Cardiac fibroblast (primary cell): ENCODE measurements around the gene RTL10.

ENCODE experiments used
- DNase-seq, 2 donors: peaks; one replicate each; pipeline versions ENCODE4 v3.0.0 to v3.0.0-alpha.2; 2010; ENCODE audit warnings: low read depth in 2 of 2
- H3K4me3 ChIP-seq, 2 donors: replicated peaks in 1 of 2; 1 replicate in 1 of 2; 2 replicates in 1 of 2; pipeline ENCODE4 v1.5.1; 2011; ENCODE audit warnings: low read depth in 2 of 2, low read length in 2 of 2, mild to moderate bottlenecking in 2 of 2, moderate library complexity in 1 of 2
- CTCF ChIP-seq: IDR thresholded peaks from one replicate; pipeline ENCODE4 v1.5.1; 2011; ENCODE audit warnings: low read depth, mild to moderate bottlenecking, low read length, inconsistent platforms

RTL10 gene

DNA sequence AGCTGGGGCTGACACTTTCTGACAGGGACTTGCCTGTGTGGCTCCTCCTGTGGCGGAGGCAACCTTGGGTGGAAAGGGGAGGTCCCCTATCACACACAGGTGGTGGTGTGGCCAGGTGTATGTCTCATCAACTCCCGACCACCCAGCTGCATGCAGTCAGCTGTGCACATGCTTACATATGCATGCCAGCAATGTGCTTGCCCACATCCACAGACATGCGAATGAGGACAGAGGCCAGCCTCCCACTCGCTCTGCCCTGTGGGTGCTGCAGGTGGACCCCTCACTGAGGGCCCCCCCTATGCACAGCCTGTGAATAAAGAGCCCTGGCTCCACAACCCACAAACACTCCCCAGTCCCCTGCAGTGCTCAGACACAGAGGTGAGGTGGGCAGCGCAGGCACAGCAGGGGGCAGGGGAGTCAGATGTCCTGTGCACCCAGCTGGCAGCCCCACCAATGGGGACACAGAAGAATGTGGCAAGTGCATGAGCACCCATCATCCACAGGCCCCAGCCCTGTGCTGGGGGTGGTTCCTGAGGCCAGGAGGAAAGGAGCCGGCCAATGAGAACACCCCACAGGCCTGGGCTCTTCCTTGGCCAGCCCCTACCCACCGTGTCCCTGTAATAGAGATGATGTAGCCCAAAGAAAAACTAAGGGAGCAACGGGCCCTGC is 9.5 kb downstream of the RTL10 start:
- H3K4me3 ChIP-seq, result no peak overlapping the region
- no peak for TF ChIP-seq CTCF
- DNase-seq, result no peak

DNA sequence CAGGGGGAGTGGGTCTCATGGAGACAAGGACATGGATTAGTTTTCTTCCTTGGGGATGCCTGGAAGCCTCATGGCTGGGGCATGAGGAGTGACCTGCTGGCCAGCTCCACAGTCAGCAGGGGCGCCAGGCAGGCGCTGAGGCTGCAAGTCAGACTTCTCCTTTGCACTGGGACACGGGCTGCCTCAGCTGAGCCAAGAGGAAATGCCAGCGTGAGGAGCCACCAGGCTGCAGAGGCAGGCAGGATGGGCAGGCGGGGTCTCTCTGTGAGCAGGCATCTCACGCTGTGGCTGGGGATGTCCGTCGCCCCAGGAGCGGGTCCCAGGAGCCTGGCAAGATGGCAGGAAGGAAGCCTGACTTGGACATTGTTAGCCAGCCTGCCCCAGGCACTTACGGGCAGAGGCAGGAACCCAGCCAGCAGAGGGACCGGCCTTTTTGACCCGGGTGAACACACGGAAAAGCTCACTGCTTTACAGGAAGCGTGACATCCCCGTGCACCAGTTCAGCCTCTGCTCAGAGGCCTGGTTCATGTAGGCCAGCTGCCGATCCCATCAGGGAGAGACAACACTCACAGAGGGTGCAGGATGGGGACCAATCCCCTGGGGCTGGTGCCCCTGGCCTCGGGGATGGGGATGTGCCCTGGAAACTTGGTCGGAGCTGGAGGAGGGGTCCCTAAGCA is 10.2 kb downstream of the RTL10 start:
- TF ChIP-seq CTCF, result no peak
- H3K4me3 ChIP-seq, result no peak overlapping the region
- DNase-seq, result peak; percentile 45 to 67

DNA sequence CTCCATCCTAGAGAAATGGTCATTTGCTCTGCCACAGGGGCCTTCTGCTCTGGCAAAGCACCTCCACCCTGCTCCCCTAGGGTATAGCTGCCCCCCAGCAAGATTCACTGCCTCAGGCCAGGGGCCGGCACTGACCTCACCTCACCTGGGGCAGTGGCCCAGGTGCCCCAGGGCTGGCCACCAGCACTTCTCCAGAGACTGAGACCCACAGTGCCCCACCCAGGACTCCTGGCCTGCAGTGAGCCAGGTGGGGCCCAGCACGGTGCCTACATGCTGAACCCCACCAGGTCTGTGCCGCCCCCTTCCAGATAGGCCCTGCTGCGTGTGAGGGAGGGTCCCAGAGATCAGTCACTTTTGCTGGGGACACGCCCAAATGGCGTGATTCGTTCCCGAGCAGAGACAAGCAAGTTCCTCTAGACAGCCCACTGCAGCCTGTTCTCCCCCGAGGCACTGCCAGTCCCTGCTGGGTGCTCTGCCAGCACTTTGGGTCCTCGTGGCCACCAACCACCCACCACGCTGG is 10.8 kb downstream of the RTL10 start:
- no peak for TF ChIP-seq CTCF
- DNase-seq, result no peak
- no peak overlapping the region for H3K4me3 ChIP-seq

DNA sequence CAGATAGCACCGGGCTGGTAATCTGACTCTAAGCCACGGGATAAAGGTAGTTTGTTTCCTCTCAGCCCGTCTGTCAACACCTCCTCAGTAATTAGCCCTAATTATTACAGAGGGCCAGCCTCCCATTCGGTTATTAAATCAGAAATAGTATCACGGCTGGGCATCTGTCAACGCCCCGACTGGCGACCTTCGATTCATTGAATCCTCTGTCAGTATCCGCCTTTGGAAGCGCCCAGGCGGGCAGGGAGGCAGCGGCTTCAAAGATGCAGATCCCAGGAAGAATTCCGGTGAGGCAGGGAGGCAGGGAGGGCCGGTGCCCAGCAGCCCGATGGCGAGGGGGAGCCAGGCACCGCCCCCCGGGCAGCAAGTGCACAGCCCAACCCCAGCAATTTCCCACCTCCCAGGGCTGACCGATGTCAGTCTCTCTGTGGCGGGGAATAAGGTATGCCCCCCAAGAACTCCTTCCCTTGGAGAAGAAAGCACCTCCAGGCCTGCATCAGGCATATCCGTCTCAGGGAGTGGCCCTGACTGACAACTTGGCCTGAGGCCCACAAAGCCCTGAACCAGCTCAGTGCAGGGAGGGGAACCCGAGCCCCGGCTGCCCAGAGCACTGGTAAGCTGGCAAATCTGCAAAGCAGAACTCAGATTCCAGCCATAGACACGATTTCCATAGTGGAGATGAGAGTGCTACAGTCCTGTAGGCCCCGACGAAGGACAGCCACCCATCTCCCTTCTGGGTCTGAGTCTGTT is 11.4 kb downstream of the RTL10 start:
- TF ChIP-seq CTCF, result no peak
- DNase-seq, result no peak
- H3K4me3 ChIP-seq, result no peak overlapping the region

- no peak for DNase-seq
- TF ChIP-seq CTCF, result no peak
- no peak overlapping the region for H3K4me3 ChIP-seq
Measured at GRCh38 chr22:19842393-19843106, 12.1 kb downstream of the RTL10 start.

DNA sequence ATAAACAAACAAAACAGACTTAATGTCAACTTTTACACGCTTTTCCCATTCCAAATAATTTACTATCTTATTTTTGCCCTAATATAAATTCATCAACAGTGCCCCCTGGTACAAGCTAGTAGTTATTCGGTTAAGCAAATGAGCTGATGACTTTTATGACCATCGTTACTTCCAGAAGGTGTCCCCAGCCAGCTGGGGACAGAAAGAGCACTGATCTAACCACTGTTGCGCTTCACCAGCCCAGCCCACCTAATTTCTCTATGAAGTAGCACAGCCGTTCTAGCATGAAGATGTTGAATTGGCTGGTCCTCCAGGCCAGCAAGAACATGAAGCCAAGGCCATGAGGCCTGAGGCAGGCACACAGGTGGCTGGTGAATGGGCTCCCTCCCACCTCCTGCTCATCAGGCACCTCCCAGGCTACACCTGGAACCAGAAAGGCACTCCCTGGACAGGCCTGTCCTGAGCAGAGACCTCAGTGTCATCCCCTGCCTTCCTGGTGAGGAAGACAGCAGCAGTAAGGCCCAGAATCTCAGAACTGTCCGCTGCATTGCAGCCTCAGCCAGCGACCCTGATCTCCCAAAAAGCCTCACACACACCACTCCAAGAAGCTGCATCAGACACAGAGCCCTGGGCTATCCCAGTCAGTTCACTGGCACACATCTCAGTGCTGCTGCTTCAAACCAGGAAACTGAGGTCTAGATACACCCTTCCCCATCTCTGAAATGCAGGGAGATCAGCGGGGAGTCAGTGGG is 12.9 kb downstream of the RTL10 start:
- no peak for TF ChIP-seq CTCF
- H3K4me3 ChIP-seq, result no peak overlapping the region
- no peak for DNase-seq
